ENCODE data around the gene SDF2L1.

GRCh38 chr22:21673534-21674321 is 31.6 kb downstream of the SDF2L1 start:
- TF ChIP-seq YY1 (IDR thresholded peaks at IDR 0.05; ENCODE audit: insufficient read depth, insufficient read length) (no peak), SUZ12 (IDR thresholded peaks at IDR 0.05; ENCODE audit: extremely low read depth, insufficient read depth, insufficient read length) (no peak)
